Skeletal muscle satellite cell (primary cell): Measurements from ENCODE around the gene GRIK5.

Source experiments
- H3K27me3 ChIP-seq: 2 replicates; pipeline ENCODE4 v1.7.0; 2013; ENCODE audit warnings: low read length; ENCODE audit not compliant: control insufficient read depth, insufficient read depth
- H3K36me3 ChIP-seq: 2 replicates; pipeline ENCODE4 v1.7.0; 2013; ENCODE audit warnings: mild to moderate bottlenecking, control low read depth, low read length; ENCODE audit not compliant: insufficient read depth
- H3K4me1 ChIP-seq: 2 replicates; pipeline ENCODE4 v1.7.0; 2013; ENCODE audit warnings: low read length; ENCODE audit not compliant: control insufficient read depth, insufficient read depth
- H3K4me2 ChIP-seq: 2 replicates; pipeline ENCODE4 v1.7.0; 2013; ENCODE audit warnings: mild to moderate bottlenecking, low read length
- H3K4me3 ChIP-seq: 2 replicates; pipeline ENCODE4 v1.7.0; 2013; ENCODE audit warnings: low read length
- H3K9ac ChIP-seq: 2 replicates; pipeline ENCODE4 v1.7.0; 2013; ENCODE audit warnings: mild to moderate bottlenecking, low read depth, low read length, moderate library complexity
- H3K9me3 ChIP-seq: replicated peaks from 2 replicates; pipeline ENCODE4 v1.7.0; 2013; ENCODE audit warnings: mild to moderate bottlenecking, control low read depth, low read length

Gene GRIK5

GRCh38 chr19:42074513-42075363 is 4.7 kb upstream of the GRIK5 start:
- Histone ChIP-seq H3K36me3 (peaks cover 14% of the 10 kb centered on the region), H3K9ac (peak overlapping the region; percentile 92), H3K4me3 (peak overlapping the region; percentile 88), H3K4me2 (peak overlapping the region; percentile 92), H3K27me3 (peaks cover 10% of the 10 kb centered on the region), H3K9me3 (no peaks in the 10 kb centered on the region), H3K4me1 (peaks cover 32% of the 10 kb centered on the region)

GRCh38 chr19:42071247-42071646 is 1.2 kb upstream of the GRIK5 start:
- no peak overlapping the region for H3K9ac ChIP-seq

DNA sequence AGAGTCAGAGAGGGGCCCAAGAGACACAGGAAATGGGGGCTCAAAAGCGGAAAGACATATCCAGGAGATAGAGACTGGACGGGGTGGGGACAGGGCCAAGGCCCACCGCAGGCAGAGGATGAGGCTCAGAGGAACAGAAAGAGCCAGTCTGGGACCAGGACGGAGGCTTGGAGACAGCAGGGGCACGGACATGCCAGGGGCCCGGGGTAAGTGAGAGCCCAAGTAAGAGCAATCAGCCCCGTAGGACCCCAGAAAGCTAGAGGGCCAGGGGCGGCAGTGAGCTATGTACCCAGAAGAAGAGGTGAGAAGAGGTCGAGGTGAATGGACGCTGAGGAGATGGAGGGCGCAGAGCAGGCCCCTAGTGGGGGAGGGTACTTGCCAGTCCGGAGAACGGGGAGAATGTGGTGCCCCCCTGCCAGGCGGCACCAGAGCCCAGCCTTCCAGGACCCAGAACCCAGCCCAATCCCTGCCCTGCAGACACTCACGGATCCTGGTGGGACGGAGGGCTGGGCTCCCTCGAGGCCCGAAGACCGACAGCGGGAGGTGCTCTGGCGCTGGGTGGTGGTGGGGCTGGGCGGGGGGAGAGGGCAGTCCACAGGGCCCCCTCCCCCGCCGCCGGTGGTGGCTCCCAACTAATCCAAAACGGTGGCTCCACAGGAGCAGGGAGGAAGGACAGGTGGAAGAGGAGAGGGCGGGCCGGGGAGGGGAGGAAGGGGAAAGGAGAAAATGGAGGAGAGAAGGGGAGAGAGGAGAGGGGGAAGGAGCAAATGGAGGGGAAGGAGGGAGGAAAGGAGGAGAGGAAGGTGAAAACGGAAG is 1.0 kb downstream of the GRIK5 start:
- Histone ChIP-seq H3K4me3 (no peak overlapping the region), H3K4me2 (no peak overlapping the region), H3K27me3 (peaks cover 55% of the 10 kb centered on the region), H3K4me1 (no peaks in the 10 kb centered on the region), H3K9ac (no peak overlapping the region), H3K36me3 (no peaks in the 10 kb centered on the region), H3K9me3 (no peaks in the 10 kb centered on the region)

More at GRCh38 chr19:42071247-42071646, 1.2 kb upstream of the GRIK5 start:
- Histone ChIP-seq H3K27me3 (peaks cover 40% of the 10 kb centered on the region), H3K4me3 (no peak overlapping the region), H3K4me1 (peaks cover 7% of the 10 kb centered on the region), H3K9me3 (no peaks in the 10 kb centered on the region), H3K4me2 (no peak overlapping the region), H3K36me3 (no peaks in the 10 kb centered on the region)

DNA sequence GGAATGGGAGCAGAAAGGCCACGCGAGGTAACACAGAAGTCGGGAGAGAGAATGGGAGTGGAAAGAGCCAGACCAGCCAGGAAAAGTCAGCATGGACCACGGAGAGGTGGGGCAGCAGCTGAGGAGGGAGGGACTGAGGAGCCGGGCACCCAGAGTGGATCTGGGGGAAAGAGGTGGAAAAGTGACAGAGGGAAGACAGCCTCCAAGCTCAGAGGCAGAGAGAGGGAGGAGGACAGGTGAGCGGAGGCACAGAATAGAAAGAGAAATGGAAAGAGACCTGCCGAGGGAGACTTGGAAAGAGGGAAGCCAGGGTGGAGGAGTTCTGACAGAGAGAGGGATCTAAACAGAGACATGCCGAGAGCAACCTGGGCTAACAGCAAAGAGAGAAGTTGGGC is 1.6 kb downstream of the GRIK5 start:
- Histone ChIP-seq H3K4me2 (no peak overlapping the region), H3K9ac (no peak overlapping the region), H3K4me3 (no peak overlapping the region), H3K9me3 (no peaks in the 10 kb centered on the region), H3K36me3 (no peaks in the 10 kb centered on the region), H3K27me3 (peaks cover 60% of the 10 kb centered on the region), H3K4me1 (no peaks in the 10 kb centered on the region)

- no peak overlapping the region for H3K4me2 ChIP-seq
- H3K4me1 ChIP-seq: no peaks in the 10 kb centered on the region
- no peak overlapping the region for H3K4me3 ChIP-seq
- no peaks in the 10 kb centered on the region for H3K36me3 ChIP-seq
- H3K9ac ChIP-seq: no peak overlapping the region
- H3K27me3 ChIP-seq: peaks cover 65% of the 10 kb centered on the region
- H3K9me3 ChIP-seq: no peaks in the 10 kb centered on the region
Observed at GRCh38 chr19:42067315-42067888, 2.6 kb downstream of the GRIK5 start.

DNA sequence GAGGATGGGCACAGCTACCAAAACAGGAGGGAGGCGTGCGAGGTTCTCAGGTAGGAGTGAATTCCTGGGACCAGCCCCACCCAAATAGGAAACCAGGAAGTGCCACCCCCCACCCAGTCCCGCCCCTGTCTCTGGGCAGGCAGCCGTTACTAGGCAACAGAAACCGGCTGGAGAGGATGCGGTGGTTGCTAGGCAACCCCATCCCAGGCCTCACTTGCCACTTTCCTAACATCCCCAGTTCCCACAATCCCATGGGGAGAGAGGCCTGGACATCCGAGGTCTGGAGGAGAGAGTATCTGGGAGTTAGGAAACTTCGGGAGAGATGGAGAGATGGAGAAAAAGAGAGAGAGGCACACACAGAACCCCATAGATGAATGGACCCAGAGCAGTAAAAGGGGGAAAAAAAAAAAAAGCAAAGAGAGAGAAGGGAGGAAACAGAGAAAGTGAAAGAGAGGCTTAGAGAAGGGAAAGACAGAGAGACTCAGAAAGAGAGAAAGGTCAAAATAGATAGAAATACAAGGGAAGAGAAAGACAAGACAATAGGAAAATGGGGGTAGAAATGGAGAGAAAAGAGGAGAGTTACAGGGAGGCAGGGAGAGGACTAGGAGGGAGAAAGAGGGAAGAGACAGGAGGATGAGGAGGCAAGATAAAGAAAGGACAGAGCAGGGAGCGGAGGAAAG is 3.8 kb downstream of the GRIK5 start:
- Histone ChIP-seq H3K36me3 (no peaks in the 10 kb centered on the region), H3K27me3 (peaks cover 65% of the 10 kb centered on the region), H3K9me3 (no peaks in the 10 kb centered on the region), H3K4me3 (no peak overlapping the region), H3K4me1 (no peaks in the 10 kb centered on the region), H3K9ac (no peak overlapping the region), H3K4me2 (no peak overlapping the region)

DNA sequence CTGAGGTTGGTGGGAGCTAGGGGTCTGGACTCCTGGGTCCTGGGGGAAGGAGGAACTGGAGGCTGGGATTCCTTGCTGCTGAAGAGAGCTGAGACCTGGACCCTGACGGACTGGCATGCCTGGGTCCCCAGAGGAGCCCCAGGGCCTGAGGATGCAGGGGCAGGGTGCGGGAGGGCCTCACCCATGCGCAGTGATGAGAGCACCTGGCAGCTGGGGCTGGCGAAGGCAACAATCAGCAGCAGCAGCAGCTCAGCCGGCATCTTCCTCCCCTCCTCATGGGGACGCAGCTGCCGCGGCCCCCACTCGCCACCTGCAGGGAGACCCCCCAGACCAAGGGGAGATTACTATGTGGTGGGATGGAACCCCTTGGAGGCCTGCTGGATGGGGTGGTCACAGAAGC is 4.5 kb downstream of the GRIK5 start:
- Histone ChIP-seq H3K36me3 (no peaks in the 10 kb centered on the region), H3K9me3 (no peaks in the 10 kb centered on the region), H3K4me3 (no peak overlapping the region), H3K4me1 (no peaks in the 10 kb centered on the region), H3K4me2 (no peak overlapping the region), H3K9ac (no peak overlapping the region), H3K27me3 (peaks cover 63% of the 10 kb centered on the region)

GRCh38 chr19:42065051-42065450 is 5.0 kb downstream of the GRIK5 start:
- peaks cover 61% of the 10 kb centered on the region for H3K27me3 ChIP-seq
- no peak overlapping the region for H3K4me2 ChIP-seq
- H3K4me1 ChIP-seq: no peaks in the 10 kb centered on the region
- no peaks in the 10 kb centered on the region for H3K9me3 ChIP-seq
- H3K9ac ChIP-seq: no peak overlapping the region
- no peak overlapping the region for H3K4me3 ChIP-seq
- H3K36me3 ChIP-seq: no peaks in the 10 kb centered on the region

DNA sequence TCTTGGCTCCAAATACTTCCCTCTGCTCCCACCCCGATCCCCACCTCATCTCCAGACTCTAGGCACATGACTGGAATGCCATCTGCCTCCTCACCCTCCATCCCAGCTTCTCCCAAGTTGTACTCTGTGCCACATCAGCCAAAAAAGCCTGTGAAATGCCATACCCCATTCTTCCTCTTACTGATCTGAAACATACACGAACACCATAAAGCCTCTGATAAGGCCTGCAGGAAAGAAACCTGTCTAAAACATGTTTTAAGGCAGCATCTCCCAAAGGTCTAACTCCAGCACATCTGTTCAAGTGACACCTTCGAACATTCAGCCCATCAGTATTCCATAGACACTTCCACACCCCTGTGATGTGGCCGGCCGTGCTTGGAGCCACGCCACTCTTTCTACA is 5.6 kb downstream of the GRIK5 start:
- no peaks in the 10 kb centered on the region for H3K4me1 ChIP-seq
- peaks cover 61% of the 10 kb centered on the region for H3K27me3 ChIP-seq
- H3K36me3 ChIP-seq: no peaks in the 10 kb centered on the region
- H3K9ac ChIP-seq: no peak overlapping the region
- H3K4me3 ChIP-seq: no peak overlapping the region
- no peak overlapping the region for H3K4me2 ChIP-seq
- H3K9me3 ChIP-seq: no peaks in the 10 kb centered on the region

GRCh38 chr19:42062381-42062780 is 7.6 kb downstream of the GRIK5 start:
- no peaks in the 10 kb centered on the region for H3K9me3 ChIP-seq
- peaks cover 44% of the 10 kb centered on the region for H3K27me3 ChIP-seq
- no peaks in the 10 kb centered on the region for H3K4me1 ChIP-seq
- H3K4me3 ChIP-seq: no peak overlapping the region
- H3K4me2 ChIP-seq: no peak overlapping the region
- H3K9ac ChIP-seq: no peak overlapping the region
- no peaks in the 10 kb centered on the region for H3K36me3 ChIP-seq

DNA sequence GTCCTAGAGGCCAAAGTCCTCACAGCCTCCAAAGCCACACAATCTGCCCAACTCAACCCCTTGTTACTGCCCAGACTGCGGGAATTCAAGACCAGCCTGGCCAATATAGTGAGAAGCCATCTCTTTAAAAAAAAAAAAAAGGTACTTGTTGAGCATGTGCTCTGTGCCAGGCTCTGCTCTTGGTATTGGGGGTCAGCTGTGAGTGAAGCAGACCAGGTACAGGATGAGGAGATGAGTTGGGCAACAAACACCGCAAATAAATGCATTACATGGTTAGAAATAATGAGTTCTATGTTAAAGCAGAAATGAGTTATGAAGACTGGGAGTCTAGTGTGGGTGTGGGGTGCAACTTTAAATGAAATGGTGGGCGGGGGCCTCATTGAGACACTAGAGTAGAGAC is 9.9 kb downstream of the GRIK5 start:
- H3K4me3 ChIP-seq: no peak overlapping the region
- H3K27me3 ChIP-seq: peaks cover 29% of the 10 kb centered on the region
- H3K9me3 ChIP-seq: no peaks in the 10 kb centered on the region
- H3K36me3 ChIP-seq: no peaks in the 10 kb centered on the region
- no peak overlapping the region for H3K4me2 ChIP-seq
- H3K4me1 ChIP-seq: no peaks in the 10 kb centered on the region
- H3K9ac ChIP-seq: no peak overlapping the region
